Epithelial cell of esophagus (primary cell): Measurements from ENCODE around the gene ITPR1.

Experiments
- DNase-seq: peaks from one replicate; pipeline ENCODE4 v3.0.0; 2010; ENCODE audit warnings: low read depth
- H3K4me3 ChIP-seq: 2 replicates; pipeline ENCODE4 v1.5.1; 2011; ENCODE audit warnings: mild to moderate bottlenecking, low read length, control low read depth
- TF ChIP-seq, protein P1 (sequence below): IDR thresholded peaks from 2 replicates; pipeline ENCODE4 v1.5.1; 2011; ENCODE audit warnings: low read depth, mild to moderate bottlenecking, low read length, control low read depth, inconsistent platforms; ENCODE audit not compliant: insufficient read depth; ENCODE audit errors: missing control alignments

The ITPR1 gene

DNA sequence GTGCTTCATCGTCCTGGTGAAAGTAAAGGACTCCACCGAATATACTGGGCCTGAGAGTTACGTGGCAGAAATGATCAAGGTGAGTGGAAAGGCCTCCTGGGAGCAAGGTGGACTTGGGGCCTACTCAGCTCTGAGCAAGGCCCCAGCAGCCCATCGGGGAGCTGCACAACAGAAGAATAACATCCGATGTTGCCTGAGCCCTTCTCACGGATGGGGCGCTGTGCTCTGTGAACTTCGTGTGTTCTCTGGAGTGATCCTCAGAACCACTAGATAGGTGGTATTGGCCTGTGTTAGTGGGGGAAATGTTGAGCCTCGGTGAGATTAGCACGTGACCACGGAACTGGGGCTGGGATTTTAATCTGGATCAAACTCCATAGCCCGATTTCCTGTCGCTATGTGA, 325.0 kb downstream of the ITPR1 start:
- DNase-seq: no peak
- H3K4me3 ChIP-seq: no peak overlapping the region
- TF ChIP-seq, protein P1, sequence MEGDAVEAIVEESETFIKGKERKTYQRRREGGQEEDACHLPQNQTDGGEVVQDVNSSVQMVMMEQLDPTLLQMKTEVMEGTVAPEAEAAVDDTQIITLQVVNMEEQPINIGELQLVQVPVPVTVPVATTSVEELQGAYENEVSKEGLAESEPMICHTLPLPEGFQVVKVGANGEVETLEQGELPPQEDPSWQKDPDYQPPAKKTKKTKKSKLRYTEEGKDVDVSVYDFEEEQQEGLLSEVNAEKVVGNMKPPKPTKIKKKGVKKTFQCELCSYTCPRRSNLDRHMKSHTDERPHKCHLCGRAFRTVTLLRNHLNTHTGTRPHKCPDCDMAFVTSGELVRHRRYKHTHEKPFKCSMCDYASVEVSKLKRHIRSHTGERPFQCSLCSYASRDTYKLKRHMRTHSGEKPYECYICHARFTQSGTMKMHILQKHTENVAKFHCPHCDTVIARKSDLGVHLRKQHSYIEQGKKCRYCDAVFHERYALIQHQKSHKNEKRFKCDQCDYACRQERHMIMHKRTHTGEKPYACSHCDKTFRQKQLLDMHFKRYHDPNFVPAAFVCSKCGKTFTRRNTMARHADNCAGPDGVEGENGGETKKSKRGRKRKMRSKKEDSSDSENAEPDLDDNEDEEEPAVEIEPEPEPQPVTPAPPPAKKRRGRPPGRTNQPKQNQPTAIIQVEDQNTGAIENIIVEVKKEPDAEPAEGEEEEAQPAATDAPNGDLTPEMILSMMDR: no peak

DNA sequence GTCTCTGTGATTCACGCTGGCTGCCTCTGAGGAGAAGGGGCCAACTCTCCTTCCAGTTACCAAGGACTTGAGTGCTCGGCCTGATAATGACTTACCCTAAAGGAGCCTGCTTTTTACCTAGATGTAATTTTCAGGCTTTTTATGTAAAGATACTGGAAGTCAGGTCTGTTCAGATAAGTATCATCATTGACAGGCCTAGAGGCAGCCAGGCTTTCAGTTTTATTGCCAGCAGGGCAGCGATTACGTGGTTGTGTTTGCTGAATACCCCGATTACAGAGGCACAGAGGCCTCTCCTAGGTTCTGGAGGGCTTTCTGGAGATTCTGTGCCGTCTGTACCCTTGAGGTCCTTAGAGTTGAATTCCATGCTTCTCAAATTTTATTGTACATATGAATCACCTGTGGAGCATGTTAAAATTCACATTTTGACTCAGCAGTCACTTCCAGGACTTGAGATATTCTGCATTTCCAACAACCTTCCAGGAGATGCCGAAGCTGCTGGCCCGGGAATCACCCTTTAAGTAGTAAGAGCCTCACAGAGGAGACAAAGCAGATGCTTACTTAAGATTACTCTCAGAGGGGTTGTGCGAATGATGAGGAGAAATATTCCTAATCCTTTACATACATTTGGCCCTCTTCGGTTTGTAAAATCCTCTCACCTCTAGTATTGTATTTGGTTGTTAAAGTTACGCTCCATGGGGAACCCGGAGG, 326.0 kb downstream of the ITPR1 start:
- TF ChIP-seq, protein P1: no peak
- H3K4me3 ChIP-seq: no peak overlapping the region
- DNase-seq: no peak

DNA sequence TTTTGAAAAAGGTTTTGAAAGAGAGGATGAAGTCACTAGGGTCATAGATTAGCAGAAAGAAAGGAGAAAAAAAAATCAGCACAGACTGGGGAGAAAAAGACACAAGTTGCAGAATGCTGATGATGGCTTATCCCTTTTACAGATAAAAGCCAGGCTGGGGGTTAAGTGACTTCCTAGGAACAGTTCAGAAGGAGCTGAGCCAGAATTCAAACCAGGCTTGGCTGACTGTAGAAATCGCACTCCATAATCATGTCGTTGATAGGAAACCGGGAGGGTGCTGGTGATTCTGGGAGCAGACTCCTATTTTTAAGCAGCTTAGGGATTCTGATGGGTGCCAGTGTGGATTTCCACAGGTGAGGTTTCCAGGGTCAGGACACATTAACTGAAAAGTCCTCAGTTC, 326.6 kb downstream of the ITPR1 start:
- no peak overlapping the region for H3K4me3 ChIP-seq
- TF ChIP-seq, protein P1: no peak
- no peak for DNase-seq

DNA sequence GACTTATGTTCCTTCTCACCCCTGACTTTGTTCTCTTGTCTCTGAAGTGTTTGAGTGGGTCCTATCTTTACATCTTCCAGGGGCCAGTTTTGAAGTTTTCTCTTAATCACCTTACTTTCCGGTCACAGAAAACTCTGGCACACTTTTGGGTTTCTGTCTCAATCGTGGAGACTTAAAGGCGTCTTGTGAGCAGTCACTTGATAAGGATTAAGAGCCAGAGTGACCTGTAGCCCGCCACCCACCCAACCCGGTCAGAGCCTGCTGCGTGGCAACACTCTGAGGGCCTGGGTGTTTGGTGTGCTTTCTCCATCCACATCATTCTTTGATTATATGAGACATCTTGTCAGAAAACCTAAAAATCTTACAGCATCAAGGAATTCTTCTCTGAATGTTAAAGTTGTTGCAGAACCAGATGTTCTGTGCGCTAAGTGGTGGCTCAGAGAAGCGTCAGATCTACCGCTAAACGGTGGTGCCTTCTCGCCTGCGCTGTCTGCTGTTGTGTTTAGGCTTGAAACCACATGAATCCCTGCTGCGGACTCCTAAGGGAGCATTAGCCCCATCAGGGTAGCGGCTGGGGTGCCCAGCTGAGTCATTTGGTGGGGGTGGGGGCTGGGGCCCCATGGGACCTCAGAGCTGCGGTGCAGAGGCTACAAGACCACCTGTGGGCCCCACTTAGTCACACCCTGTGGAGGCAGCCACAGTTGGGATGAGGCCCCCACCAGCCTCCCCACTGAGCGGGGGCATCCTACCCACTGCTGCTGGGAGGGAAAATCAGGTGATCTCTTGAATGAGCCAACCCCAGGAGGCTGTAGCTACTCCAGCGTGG, 327.4 kb downstream of the ITPR1 start:
- TF ChIP-seq, protein P1: no peak
- no peak for DNase-seq
- no peak overlapping the region for H3K4me3 ChIP-seq

DNA sequence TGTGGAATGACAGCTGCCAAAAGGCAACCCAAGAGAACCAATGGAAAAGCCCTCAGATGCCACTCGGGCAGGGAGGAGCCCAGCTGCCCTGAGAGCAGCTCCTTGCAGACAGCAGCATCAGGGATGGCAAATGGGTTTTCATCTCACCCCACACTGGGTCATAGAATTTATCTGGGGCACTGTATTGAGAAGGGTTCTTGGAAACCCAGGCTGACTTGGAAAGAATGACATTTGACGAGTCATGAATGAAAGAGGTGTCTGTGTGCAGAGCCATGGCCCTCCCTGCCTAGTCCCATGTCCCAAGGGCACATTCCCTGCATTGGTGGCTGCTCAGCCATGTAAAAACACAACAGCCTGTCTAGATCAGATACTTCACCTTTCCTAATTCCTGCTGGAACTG, 328.2 kb downstream of the ITPR1 start:
- TF ChIP-seq, protein P1: no peak
- DNase-seq: no peak
- H3K4me3 ChIP-seq: no peak overlapping the region

DNA sequence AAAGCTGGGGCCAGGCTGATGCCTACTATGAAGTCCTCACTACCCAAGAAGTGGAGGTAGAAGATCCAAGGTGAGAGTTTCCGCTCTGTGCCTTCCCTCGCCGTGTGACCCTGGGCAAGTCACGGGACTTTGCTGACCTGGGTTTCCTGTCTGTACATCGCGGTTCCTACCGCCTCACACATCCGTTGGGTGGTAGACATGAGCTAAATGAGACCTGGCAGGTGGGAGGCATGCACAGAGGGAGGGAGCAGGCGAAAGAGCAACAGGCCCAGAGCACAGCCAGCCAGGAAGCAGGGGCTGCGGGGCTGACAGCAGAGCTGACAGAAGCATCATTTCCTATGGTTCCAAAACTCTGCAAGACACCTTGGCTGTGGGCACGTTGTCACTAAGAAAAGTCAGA, 328.8 kb downstream of the ITPR1 start:
- no peak for DNase-seq
- TF ChIP-seq, protein P1: no peak
- H3K4me3 ChIP-seq: no peak overlapping the region
